HG02571 (cell line): ENCODE results near the gene ROMO1.
"Not testable (repeated sequence)": the region's sequence is repeated elsewhere in the genome, so short reads cannot be mapped to it uniquely, and the experiment has no call there.

Source experiments
- ATAC-seq: cut with Tn5 transposase; IDR thresholded peaks from one replicate; pipeline ENCODE4 v1.9.1; 2021; ENCODE audit warnings: mild to moderate bottlenecking, moderate library complexity; ENCODE audit not compliant: unreplicated experiment

Gene ROMO1

DNA sequence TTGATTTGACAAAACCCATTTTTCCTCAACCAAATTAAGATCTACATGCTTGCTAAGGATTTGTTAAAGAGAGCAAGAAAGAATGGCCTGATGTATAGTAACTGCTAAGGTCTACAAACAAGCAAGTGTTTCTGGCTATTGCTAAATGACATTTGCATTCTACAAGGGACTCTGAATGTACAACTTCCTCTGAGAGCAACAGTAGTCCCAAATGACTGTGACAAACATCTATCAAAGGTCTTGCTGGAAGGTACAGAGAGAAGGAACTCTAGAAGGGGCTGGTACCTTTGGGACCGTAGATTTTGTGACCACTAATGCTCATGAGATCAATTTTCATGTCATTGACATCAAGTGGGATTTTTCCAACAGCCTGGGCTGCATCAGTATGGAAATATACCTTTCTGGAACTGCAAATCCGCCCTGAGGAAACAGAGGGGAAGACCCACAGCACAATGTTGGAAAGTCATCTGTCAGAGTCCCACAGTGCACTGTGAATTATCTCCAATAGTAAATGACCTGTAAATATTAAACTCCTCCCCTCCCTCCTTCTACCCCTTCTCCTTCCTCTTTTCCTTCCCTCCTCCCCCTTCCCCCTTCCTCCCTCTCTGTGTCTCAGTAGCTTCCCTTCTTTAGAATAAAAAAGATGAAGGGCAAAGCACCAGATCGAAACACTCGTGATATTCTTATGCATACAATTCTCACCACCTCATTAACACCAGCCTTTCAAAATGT is 18.6 kb upstream of the ROMO1 start:
- no peak for ATAC-seq

GRCh38 chr20:35681960-35682359 is 17.2 kb upstream of the ROMO1 start:
- ATAC-seq = no peak

DNA sequence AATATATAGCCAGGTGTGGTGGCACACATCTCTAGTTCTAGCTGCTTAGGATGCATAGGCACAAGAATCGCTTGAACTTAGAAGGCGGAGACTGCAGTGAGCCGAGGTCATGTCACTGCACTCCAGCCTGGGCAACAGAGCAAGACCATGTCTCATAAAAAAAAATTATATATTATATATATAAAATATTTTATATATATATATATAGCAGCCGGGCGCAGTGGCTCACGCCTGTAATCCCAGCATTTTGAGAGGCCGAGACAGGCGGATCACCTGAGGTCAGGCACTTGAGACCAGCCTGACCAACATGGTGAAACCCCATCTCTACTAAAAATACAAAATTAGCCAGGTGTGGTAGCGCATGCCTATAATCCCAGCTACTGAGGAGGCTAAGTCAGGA is 13.8 kb upstream of the ROMO1 start:
- ATAC-seq = not testable (repeated sequence)

- not testable (repeated sequence) for ATAC-seq
Measured at GRCh38 chr20:35686872-35687271, 12.3 kb upstream of the ROMO1 start.

DNA sequence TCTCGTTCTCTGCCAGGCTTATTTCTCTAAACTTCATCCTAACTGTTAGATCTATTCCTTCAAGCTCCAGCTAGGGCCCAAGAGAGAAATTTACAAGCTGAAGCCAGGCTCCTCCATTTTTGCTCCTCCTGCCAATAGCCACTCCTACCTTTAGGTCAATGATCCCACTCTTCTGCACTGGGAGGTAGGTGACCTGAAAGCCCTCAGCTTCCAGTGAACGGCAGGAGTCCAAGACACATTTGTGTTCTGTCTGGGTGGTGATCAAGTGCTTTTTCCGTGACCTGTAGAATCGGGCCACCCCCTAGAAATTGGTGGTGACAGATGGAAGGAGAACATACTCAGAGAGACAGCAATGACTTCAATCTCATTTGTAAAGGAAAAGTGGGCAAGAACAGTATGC is 8.9 kb upstream of the ROMO1 start:
- ATAC-seq = no peak

DNA sequence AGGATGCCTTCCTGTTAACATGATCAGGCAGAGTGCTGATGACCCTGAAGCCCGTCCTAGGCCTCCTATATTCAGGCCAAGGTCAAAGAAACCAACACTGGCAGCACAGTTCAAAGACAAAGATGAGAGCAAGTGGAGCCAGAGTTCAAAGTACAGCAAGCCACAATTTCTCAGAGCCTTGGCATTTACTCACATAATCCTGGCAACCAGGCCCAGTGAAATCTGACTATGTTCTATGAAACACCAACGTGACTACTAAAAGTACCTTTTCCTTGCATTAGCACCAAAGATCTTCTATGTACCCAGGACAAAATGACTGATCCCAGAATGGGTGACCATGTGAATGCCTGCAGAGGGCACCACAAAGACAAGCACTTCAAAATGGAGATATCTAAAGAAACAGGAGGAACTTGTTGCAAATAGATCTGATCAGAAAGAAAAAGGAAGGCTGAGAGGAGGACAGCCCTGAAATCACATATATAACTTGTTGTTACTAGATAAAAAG is 3.9 kb upstream of the ROMO1 start:
- ATAC-seq = no peak

DNA sequence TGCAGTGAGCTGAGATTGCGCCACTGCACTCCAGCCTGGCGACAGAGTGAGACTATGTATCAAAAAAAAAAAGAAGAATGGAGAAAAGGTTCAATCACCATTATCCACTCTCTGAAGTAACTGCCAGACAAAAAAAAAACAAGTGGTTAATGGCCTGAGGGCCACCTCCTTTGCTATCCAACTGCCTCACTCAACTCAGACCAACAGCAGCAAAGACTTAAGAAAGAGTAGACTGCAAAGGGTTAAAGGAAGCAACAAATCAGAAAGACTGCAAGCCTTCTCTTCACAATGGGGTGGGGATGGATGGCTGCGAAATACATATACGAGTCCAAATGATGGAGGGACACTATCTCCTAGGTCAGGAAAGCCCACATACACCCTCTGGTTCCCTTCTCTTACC is 3.2 kb upstream of the ROMO1 start:
- no peak for ATAC-seq

- ATAC-seq = no peak
Measured at GRCh38 chr20:35697696-35698297, 1.4 kb upstream of the ROMO1 start.

GRCh38 chr20:35698298-35699126 is 693 bp upstream of the ROMO1 start:
- no peak for ATAC-seq

DNA sequence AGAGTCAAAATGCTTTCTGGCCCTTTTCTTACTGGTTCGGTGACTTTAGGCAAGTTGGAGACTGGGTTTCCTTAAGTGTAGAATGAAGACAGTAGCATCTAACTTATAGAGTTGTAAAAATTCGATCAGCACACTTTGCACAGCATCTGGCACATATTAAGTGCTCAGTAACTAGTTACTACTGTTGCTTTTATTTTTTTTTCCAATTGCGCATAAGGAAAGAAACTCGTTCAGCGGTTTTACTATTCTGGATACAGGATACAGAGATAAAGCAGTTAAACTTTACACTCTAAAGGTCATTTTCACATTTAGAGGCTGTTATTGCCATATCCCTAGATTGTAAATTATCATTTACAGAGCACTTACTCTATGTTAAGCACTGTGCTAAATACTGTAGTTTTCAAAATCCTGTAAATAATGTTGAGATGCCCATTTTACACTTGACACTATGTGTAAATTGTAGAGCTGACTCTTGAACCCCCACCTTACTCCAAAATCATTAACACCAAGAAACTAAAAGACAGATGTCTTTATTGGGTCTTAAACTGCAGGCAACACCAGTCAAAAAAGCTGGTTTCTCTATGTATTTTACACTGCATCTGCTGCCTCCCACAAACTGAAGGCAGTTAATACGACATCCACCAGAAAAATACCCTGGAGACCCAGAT is 886 bp downstream of the ROMO1 start:
- ATAC-seq = no peak

DNA sequence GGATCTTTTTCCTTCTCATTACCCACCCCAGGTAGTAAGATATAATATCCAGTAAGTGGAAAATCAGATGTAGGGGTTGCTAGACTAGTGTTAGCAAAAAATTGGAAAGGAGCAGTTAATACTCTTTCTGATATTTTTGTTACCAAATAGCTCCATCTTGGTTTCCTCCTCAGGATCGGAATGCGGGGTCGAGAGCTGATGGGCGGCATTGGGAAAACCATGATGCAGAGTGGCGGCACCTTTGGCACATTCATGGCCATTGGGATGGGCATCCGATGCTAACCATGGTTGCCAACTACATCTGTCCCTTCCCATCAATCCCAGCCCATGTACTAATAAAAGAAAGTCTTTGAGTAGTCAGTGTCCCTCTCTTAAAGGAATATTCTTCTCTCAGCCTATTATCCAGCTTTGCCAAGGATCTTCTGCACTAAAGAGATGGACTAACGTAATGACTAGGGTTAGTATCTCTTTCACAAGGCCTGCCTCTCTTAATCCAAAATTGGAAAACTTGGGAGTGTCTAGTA is 1.5 kb downstream of the ROMO1 start:
- ATAC-seq = no peak

- no peak for ATAC-seq
Measured at GRCh38 chr20:35702051-35702823, 3.0 kb downstream of the ROMO1 start.

DNA sequence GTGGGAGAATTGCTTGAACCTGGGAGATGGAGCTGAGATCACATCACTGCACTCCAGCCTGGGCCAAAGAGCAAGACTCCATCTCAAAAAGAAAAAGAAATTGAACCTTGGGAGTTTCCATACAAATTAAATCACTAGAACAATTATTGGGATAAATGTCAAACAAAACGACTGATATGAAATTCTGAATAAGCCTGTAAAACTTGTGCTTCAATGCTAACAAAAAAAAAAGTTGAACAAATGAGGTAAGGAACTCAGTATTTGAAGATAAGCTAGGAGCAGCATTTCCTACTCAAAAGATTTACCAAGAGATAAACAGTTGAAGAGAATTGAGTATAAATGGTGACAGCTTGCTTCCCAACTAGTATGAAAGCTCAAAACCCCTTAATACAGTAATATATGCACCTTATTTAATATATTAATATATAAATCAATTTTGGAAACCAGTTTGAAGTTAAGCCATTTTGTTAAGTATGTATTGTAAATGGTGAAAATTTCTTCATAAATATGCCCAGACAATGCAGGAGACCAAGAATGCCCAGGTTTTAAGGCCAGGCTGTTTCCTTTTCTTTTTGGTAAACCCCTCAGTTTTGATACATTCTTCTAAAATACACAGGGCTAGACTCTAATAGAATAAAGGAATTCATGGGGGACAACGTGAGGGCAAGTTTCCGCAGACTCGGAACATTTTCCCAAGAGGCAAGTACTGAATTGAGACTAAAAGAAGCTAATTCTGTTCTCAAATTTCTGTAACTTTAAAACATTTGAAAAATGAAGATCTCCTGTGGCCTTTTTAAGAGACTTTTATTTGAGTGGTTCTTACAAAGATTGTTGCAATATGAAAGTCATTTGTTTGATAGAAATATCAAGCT is 3.9 kb downstream of the ROMO1 start:
- ATAC-seq = no peak

DNA sequence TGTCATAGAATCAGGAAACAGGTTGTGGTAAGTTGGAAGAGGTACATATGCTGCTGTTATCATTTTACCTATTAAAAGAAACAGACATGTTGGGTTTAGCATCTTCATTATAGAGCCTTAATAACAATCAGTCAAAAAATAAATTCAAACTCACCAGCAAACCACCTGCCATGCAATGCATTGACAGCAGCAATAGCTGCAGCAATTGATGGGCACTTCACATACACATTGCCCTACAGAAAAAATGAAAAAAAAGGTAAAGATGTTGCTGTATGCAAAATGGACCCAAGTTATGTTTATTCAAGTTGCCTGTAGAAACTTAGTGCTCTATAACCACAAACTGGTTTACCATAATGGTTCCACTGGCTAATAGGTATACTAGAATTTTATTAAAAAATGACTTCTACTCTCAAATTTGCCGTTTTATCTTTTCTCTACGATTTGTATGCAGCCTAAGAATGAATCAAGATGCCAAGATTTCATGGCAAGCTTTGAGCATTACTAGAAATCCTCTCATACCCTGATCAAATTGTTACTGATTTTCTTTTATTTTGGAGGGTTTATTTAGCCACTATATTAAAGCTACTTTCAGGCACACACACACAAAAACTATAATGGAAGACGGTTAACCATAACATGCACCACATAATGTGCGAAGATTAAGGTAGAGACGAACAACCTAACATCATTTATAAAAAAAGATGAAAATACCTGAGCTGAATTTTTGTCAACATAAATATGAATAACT is 5.5 kb downstream of the ROMO1 start:
- ATAC-seq = no peak

GRCh38 chr20:35705894-35706293 is 6.7 kb downstream of the ROMO1 start:
- not testable (repeated sequence) for ATAC-seq

DNA sequence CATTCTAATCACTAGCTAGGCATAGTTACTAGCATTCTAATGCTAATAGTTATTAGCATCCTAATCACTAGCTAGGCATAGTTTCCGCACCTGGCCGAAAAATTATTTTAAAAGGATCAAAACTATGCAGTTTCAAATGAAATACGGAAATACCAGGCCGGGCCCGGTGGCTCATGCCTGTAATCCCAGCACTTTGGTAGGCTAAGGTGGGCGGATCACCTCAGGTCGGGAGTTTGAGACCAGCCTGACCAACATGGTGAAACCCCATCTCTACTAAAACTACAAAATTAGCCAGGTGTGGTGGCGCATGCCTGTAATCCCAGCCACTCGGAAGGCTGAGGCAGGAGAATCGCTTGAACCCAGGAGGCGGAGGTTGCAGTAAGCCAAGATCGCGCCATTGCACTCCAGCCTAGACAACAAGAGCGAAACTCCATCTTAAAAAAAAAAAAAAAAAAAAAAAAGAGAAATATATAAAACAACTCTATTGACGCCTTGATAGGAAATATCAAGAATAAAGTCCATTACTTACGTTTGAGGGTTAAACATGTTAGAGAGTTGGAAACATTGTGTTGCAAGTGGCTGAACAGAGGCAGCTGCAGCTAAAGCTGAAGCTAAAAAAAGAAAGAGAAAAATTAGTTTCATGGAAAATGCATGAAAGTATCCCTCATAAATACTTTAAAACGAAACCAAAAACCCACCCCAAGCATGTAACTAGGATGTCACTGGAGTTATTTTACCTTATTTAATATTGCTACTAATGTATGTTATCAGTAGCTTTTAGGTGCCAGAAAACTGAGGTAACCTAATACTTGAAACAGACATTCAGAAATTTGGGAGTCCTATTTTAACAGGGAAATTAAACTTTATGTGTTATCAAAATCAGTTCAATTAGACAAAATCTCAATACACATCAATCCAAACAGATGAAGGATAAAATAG is 7.7 kb downstream of the ROMO1 start:
- not testable (repeated sequence) for ATAC-seq

- no peak for ATAC-seq
Measured at GRCh38 chr20:35708502-35708901, 9.3 kb downstream of the ROMO1 start.
